ENCODE measurements around the gene EFEMP1. TPM values are rescaled to one million over a fixed set of nuclear protein-coding genes. Genes with fewer than 3 reads are reported as not detected.
A peak's percentile ranks its signal among the peaks of the same experiment; 100 is the strongest.

Gene EFEMP1
- total RNA-seq, 1 experiment from 2014 or later = 3.2 TPM

GRCh38 chr2:55947752-55948151 lies 24.2 kb upstream of the EFEMP1 start:
- no peak overlapping the region for H2AFZ ChIP-seq (ENCODE audit: low read length)

DNA sequence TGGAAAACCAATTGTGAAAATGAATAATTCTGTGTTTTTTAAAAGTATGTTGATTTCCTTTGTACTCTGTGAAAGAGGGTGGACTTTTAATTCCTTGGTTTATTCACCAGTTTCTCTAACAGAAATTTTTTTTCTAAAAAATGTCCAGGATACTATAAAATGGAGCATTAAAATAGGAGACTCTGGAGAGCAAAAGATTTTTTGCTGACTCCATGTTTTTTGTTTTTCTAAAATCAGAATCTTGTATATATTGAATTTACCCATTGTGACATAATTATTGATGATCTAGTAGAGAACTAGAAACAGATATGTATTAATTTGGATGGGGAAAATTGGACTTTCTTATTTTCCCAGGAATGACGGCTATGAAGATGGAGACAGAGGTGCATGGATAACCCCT lies 23.2 kb upstream of the EFEMP1 start:
- Histone ChIP-seq H3K4me3 (ENCODE audit: low read length) (no peak overlapping the region), H2AFZ (ENCODE audit: low read length) (no peak overlapping the region), H3K27me3 (ENCODE audit: low read length) (no peaks in the 10 kb centered on the region), H3K4me2 (ENCODE audit: low read depth, low read length, poor library complexity, severe bottlenecking) (no peak overlapping the region), H3K27ac (ENCODE audit: low read length) (no peak overlapping the region), H4K20me1 (ENCODE audit: insufficient read depth, low read depth, low read length) (no peaks in the 10 kb centered on the region), H3K9ac (ENCODE audit: low read length) (no peak overlapping the region), H3K9me2 (replicated peaks; ENCODE audit: insufficient read depth, low read length) (no peaks in the 10 kb centered on the region), H3K4me1 (ENCODE audit: low read length) (no peaks in the 10 kb centered on the region), H3K36me3 (ENCODE audit: insufficient read depth, low read length) (no peaks in the 10 kb centered on the region), H3K9me3 (ENCODE audit: low read length) (no peaks in the 10 kb centered on the region), H3K79me2 (ENCODE audit: low read length) (no peaks in the 10 kb centered on the region)
- no peak for DNase-seq

More at GRCh38 chr2:55947752-55948151, 24.2 kb upstream of the EFEMP1 start:
- H3K9me2 ChIP-seq (replicated peaks; ENCODE audit: insufficient read depth, low read length) = no peaks in the 10 kb centered on the region
- no peaks in the 10 kb centered on the region for H3K27me3 ChIP-seq (ENCODE audit: low read length)
- H3K9ac ChIP-seq (ENCODE audit: low read length) = no peak overlapping the region
- no peaks in the 10 kb centered on the region for H4K20me1 ChIP-seq (ENCODE audit: insufficient read depth, low read depth, low read length)
- no peaks in the 10 kb centered on the region for H3K36me3 ChIP-seq (ENCODE audit: insufficient read depth, low read length)
- H3K4me2 ChIP-seq (ENCODE audit: low read depth, low read length, poor library complexity, severe bottlenecking) = no peak overlapping the region
- no peak overlapping the region for H3K27ac ChIP-seq (ENCODE audit: low read length)
- no peaks in the 10 kb centered on the region for H3K79me2 ChIP-seq (ENCODE audit: low read length)
- no peaks in the 10 kb centered on the region for H3K9me3 ChIP-seq (ENCODE audit: low read length)
- H3K4me3 ChIP-seq (ENCODE audit: low read length) = no peak overlapping the region
- H3K4me1 ChIP-seq (ENCODE audit: low read length) = no peaks in the 10 kb centered on the region
- no peak for DNase-seq

- no peak overlapping the region for H3K4me2 ChIP-seq (ENCODE audit: low read depth, low read length, poor library complexity, severe bottlenecking)
- no peaks in the 10 kb centered on the region for H3K4me1 ChIP-seq (ENCODE audit: low read length)
- H3K27me3 ChIP-seq (ENCODE audit: low read length) = no peaks in the 10 kb centered on the region
- H3K27ac ChIP-seq (ENCODE audit: low read length) = no peak overlapping the region
- H3K79me2 ChIP-seq (ENCODE audit: low read length) = no peaks in the 10 kb centered on the region
- H3K36me3 ChIP-seq (ENCODE audit: insufficient read depth, low read length) = no peaks in the 10 kb centered on the region
- no peak for DNase-seq
- H3K9ac ChIP-seq (ENCODE audit: low read length) = no peak overlapping the region
- H3K4me3 ChIP-seq (ENCODE audit: low read length) = no peak overlapping the region
- H2AFZ ChIP-seq (ENCODE audit: low read length) = no peak overlapping the region
- H4K20me1 ChIP-seq (ENCODE audit: insufficient read depth, low read depth, low read length) = no peaks in the 10 kb centered on the region
- no peaks in the 10 kb centered on the region for H3K9me3 ChIP-seq (ENCODE audit: low read length)
- H3K9me2 ChIP-seq (replicated peaks; ENCODE audit: insufficient read depth, low read length) = no peaks in the 10 kb centered on the region
These were observed 19.9 kb upstream of the EFEMP1 start for GRCh38 chr2:55943466-55943865.

GRCh38 chr2:55936351-55936750 lies 12.8 kb upstream of the EFEMP1 start:
- DNase-seq = no peak
- H3K4me2 ChIP-seq (ENCODE audit: low read depth, low read length, poor library complexity, severe bottlenecking) = no peak overlapping the region
- no peak overlapping the region for H3K4me3 ChIP-seq (ENCODE audit: low read length)
- no peak overlapping the region for H3K9ac ChIP-seq (ENCODE audit: low read length)
- H3K27ac ChIP-seq (ENCODE audit: low read length) = no peak overlapping the region
- H3K9me2 ChIP-seq (replicated peaks; ENCODE audit: insufficient read depth, low read length) = no peaks in the 10 kb centered on the region
- no peaks in the 10 kb centered on the region for H3K36me3 ChIP-seq (ENCODE audit: insufficient read depth, low read length)
- H3K27me3 ChIP-seq (ENCODE audit: low read length) = no peaks in the 10 kb centered on the region
- no peaks in the 10 kb centered on the region for H3K4me1 ChIP-seq (ENCODE audit: low read length)
- no peaks in the 10 kb centered on the region for H3K9me3 ChIP-seq (ENCODE audit: low read length)
- H2AFZ ChIP-seq (ENCODE audit: low read length) = no peak overlapping the region
- no peaks in the 10 kb centered on the region for H3K79me2 ChIP-seq (ENCODE audit: low read length)
- no peaks in the 10 kb centered on the region for H4K20me1 ChIP-seq (ENCODE audit: insufficient read depth, low read depth, low read length)

GRCh38 chr2:55934337-55934736 lies 10.8 kb upstream of the EFEMP1 start:
- no peak overlapping the region for H3K9ac ChIP-seq (ENCODE audit: low read length)
- H3K4me2 ChIP-seq (ENCODE audit: low read depth, low read length, poor library complexity, severe bottlenecking) = no peak overlapping the region
- H2AFZ ChIP-seq (ENCODE audit: low read length) = no peak overlapping the region
- H3K79me2 ChIP-seq (ENCODE audit: low read length) = no peaks in the 10 kb centered on the region
- no peak overlapping the region for H3K27ac ChIP-seq (ENCODE audit: low read length)
- no peaks in the 10 kb centered on the region for H3K9me3 ChIP-seq (ENCODE audit: low read length)
- DNase-seq = no peak
- H3K4me3 ChIP-seq (ENCODE audit: low read length) = no peak overlapping the region
- H3K4me1 ChIP-seq (ENCODE audit: low read length) = no peaks in the 10 kb centered on the region
- H3K9me2 ChIP-seq (replicated peaks; ENCODE audit: insufficient read depth, low read length) = no peaks in the 10 kb centered on the region
- H4K20me1 ChIP-seq (ENCODE audit: insufficient read depth, low read depth, low read length) = no peaks in the 10 kb centered on the region
- no peaks in the 10 kb centered on the region for H3K36me3 ChIP-seq (ENCODE audit: insufficient read depth, low read length)
- H3K27me3 ChIP-seq (ENCODE audit: low read length) = no peaks in the 10 kb centered on the region

DNA sequence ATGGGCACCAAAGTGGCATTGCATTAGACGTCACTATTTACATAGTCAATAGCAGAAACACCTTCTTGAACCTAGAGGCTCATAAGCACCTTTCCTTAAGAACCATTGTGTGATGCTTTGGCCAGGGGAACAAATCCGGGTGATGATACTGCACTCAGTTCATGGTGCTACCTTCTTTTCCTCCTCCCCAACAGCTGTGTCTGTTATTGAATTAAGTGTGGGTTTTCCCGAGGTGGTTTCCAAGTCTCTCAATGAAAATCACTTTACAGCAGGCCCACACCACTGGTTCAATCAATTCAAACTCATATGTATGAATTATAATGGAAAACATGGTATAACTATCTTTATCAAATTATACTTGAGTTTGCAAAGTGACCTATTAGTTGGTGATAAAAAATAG lies 9.3 kb upstream of the EFEMP1 start:
- no peak overlapping the region for H3K4me3 ChIP-seq (ENCODE audit: low read length)
- H3K36me3 ChIP-seq (ENCODE audit: insufficient read depth, low read length) = no peaks in the 10 kb centered on the region
- no peak overlapping the region for H3K4me2 ChIP-seq (ENCODE audit: low read depth, low read length, poor library complexity, severe bottlenecking)
- H2AFZ ChIP-seq (ENCODE audit: low read length) = no peak overlapping the region
- no peak overlapping the region for H3K9ac ChIP-seq (ENCODE audit: low read length)
- H3K9me2 ChIP-seq (replicated peaks; ENCODE audit: insufficient read depth, low read length) = no peaks in the 10 kb centered on the region
- no peaks in the 10 kb centered on the region for H3K4me1 ChIP-seq (ENCODE audit: low read length)
- no peaks in the 10 kb centered on the region for H3K79me2 ChIP-seq (ENCODE audit: low read length)
- no peaks in the 10 kb centered on the region for H3K9me3 ChIP-seq (ENCODE audit: low read length)
- DNase-seq = no peak
- H3K27me3 ChIP-seq (ENCODE audit: low read length) = no peaks in the 10 kb centered on the region
- H4K20me1 ChIP-seq (ENCODE audit: insufficient read depth, low read depth, low read length) = no peaks in the 10 kb centered on the region
- H3K27ac ChIP-seq (ENCODE audit: low read length) = no peak overlapping the region

DNA sequence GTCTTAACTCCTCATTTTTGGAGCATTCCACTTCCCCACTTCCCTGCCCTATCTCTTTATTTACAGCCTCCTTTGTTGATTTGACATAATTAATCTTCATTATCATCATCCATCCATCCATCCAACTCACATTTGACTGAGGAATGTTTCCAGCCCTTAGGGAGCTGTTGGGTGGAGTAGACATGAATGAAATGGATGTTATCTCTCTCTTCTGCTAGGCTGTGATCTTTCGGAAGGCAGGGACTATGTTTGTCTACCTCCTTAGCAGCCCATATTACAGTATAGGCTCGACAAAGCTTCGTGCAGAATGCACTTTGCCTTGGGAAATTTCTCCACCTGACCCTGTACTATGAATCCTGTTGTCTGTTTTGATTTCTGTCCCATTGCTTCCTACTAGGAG lies 7.7 kb upstream of the EFEMP1 start:
- H3K9me3 ChIP-seq (ENCODE audit: low read length) = no peaks in the 10 kb centered on the region
- H3K9ac ChIP-seq (ENCODE audit: low read length) = no peak overlapping the region
- no peak overlapping the region for H3K4me3 ChIP-seq (ENCODE audit: low read length)
- no peaks in the 10 kb centered on the region for H3K36me3 ChIP-seq (ENCODE audit: insufficient read depth, low read length)
- H2AFZ ChIP-seq (ENCODE audit: low read length) = no peak overlapping the region
- no peak for DNase-seq
- no peak overlapping the region for H3K4me2 ChIP-seq (ENCODE audit: low read depth, low read length, poor library complexity, severe bottlenecking)
- no peaks in the 10 kb centered on the region for H4K20me1 ChIP-seq (ENCODE audit: insufficient read depth, low read depth, low read length)
- no peak overlapping the region for H3K27ac ChIP-seq (ENCODE audit: low read length)
- no peaks in the 10 kb centered on the region for H3K4me1 ChIP-seq (ENCODE audit: low read length)
- no peaks in the 10 kb centered on the region for H3K27me3 ChIP-seq (ENCODE audit: low read length)
- H3K9me2 ChIP-seq (replicated peaks; ENCODE audit: insufficient read depth, low read length) = no peaks in the 10 kb centered on the region
- H3K79me2 ChIP-seq (ENCODE audit: low read length) = no peaks in the 10 kb centered on the region

- no peak overlapping the region for H3K4me3 ChIP-seq (ENCODE audit: low read length)
- no peaks in the 10 kb centered on the region for H3K79me2 ChIP-seq (ENCODE audit: low read length)
- no peaks in the 10 kb centered on the region for H3K36me3 ChIP-seq (ENCODE audit: insufficient read depth, low read length)
- no peaks in the 10 kb centered on the region for H3K9me3 ChIP-seq (ENCODE audit: low read length)
- no peak overlapping the region for H2AFZ ChIP-seq (ENCODE audit: low read length)
- H3K9me2 ChIP-seq (replicated peaks; ENCODE audit: insufficient read depth, low read length) = no peaks in the 10 kb centered on the region
- DNase-seq = peak; percentile 12
- H4K20me1 ChIP-seq (ENCODE audit: insufficient read depth, low read depth, low read length) = no peaks in the 10 kb centered on the region
- H3K4me2 ChIP-seq (ENCODE audit: low read depth, low read length, poor library complexity, severe bottlenecking) = no peak overlapping the region
- H3K9ac ChIP-seq (ENCODE audit: low read length) = no peak overlapping the region
- H3K4me1 ChIP-seq (ENCODE audit: low read length) = no peaks in the 10 kb centered on the region
- no peak overlapping the region for H3K27ac ChIP-seq (ENCODE audit: low read length)
- H3K27me3 ChIP-seq (ENCODE audit: low read length) = no peaks in the 10 kb centered on the region
These were observed 5.9 kb upstream of the EFEMP1 start for GRCh38 chr2:55929476-55929875.

GRCh38 chr2:55926974-55927373 lies 3.4 kb upstream of the EFEMP1 start:
- Histone ChIP-seq H3K36me3 (ENCODE audit: insufficient read depth, low read length) (no peaks in the 10 kb centered on the region), H4K20me1 (ENCODE audit: insufficient read depth, low read depth, low read length) (no peaks in the 10 kb centered on the region), H2AFZ (ENCODE audit: low read length) (no peak overlapping the region), H3K9ac (ENCODE audit: low read length) (no peak overlapping the region), H3K27me3 (ENCODE audit: low read length) (no peaks in the 10 kb centered on the region), H3K79me2 (ENCODE audit: low read length) (no peaks in the 10 kb centered on the region), H3K4me1 (ENCODE audit: low read length) (no peaks in the 10 kb centered on the region), H3K27ac (ENCODE audit: low read length) (no peak overlapping the region), H3K9me2 (replicated peaks; ENCODE audit: insufficient read depth, low read length) (no peaks in the 10 kb centered on the region), H3K9me3 (ENCODE audit: low read length) (no peaks in the 10 kb centered on the region), H3K4me2 (ENCODE audit: low read depth, low read length, poor library complexity, severe bottlenecking) (no peak overlapping the region), H3K4me3 (ENCODE audit: low read length) (no peak overlapping the region)
- no peak for DNase-seq

Measured in Karpas-422 (cell line).